GM21723 (cell line): ENCODE measurements around the gene SERINC5.

Experiments used
- ATAC-seq: cut with Tn5 transposase; IDR thresholded peaks from one replicate; pipeline ENCODE4 v1.9.1; 2021; ENCODE audit warnings: mild to moderate bottlenecking, moderate library complexity; ENCODE audit not compliant: unreplicated experiment

SERINC5 gene

GRCh38 chr5:80072103-80073073 lies 183.5 kb downstream of the SERINC5 start:
- ATAC-seq = no peak

- no peak for ATAC-seq
Observed at GRCh38 chr5:80071510-80072021, 184.3 kb downstream of the SERINC5 start.

GRCh38 chr5:80070338-80071056 lies 185.4 kb downstream of the SERINC5 start:
- ATAC-seq = peak; percentile 77

GRCh38 chr5:80069918-80070318 lies 185.9 kb downstream of the SERINC5 start:
- ATAC-seq = no peak

- no peak for ATAC-seq
Observed at GRCh38 chr5:80069251-80069800, 186.5 kb downstream of the SERINC5 start.

- no peak for ATAC-seq
Observed at GRCh38 chr5:80068775-80069174, 187.1 kb downstream of the SERINC5 start.

- no peak for ATAC-seq
Observed at GRCh38 chr5:80068246-80068636, 187.6 kb downstream of the SERINC5 start.

- no peak for ATAC-seq
Observed at GRCh38 chr5:80067531-80068245, 188.2 kb downstream of the SERINC5 start.

GRCh38 chr5:80067016-80067415 lies 188.8 kb downstream of the SERINC5 start:
- ATAC-seq = no peak

GRCh38 chr5:80064124-80064523 lies 191.7 kb downstream of the SERINC5 start:
- ATAC-seq = no peak
